HG02943 (cell line): ENCODE data around the gene KIAA0232.
"Not testable (repeated sequence)": the region's sequence is repeated elsewhere in the genome, so short reads cannot be mapped to it uniquely, and the experiment has no call there.

ENCODE experiments used
- ATAC-seq: cut with Tn5 transposase; IDR thresholded peaks from one replicate; pipeline ENCODE4 v1.9.1; 2021; ENCODE audit warnings: mild to moderate bottlenecking, low read depth, moderate library complexity; ENCODE audit not compliant: unreplicated experiment

Gene KIAA0232

GRCh38 chr4:6753891-6754290 is 28.6 kb upstream of the KIAA0232 start:
- no peak for ATAC-seq

- no peak for ATAC-seq
These were observed 27.9 kb upstream of the KIAA0232 start for GRCh38 chr4:6754481-6755087.

- no peak for ATAC-seq
These were observed 27.3 kb upstream of the KIAA0232 start for GRCh38 chr4:6755088-6755753.

GRCh38 chr4:6756345-6756744 is 26.2 kb upstream of the KIAA0232 start:
- ATAC-seq, result not testable (repeated sequence)

- ATAC-seq, result no peak
These were observed 23.8 kb upstream of the KIAA0232 start for GRCh38 chr4:6758728-6759127.

GRCh38 chr4:6760865-6761264 is 21.7 kb upstream of the KIAA0232 start:
- ATAC-seq, result no peak

- no peak for ATAC-seq
These were observed 20.6 kb upstream of the KIAA0232 start for GRCh38 chr4:6761649-6762615.

- ATAC-seq, result no peak
These were observed 19.1 kb upstream of the KIAA0232 start for GRCh38 chr4:6763330-6763851.

GRCh38 chr4:6764976-6765620 is 17.4 kb upstream of the KIAA0232 start:
- no peak for ATAC-seq

- ATAC-seq, result no peak
These were observed 16.8 kb upstream of the KIAA0232 start for GRCh38 chr4:6765703-6766102.

GRCh38 chr4:6767386-6767747 is 15.2 kb upstream of the KIAA0232 start:
- no peak for ATAC-seq

- ATAC-seq, result no peak
These were observed 14.6 kb upstream of the KIAA0232 start for GRCh38 chr4:6767748-6768538.

- no peak for ATAC-seq
These were observed 14.0 kb upstream of the KIAA0232 start for GRCh38 chr4:6768539-6768905.

- ATAC-seq, result no peak
These were observed 13.1 kb upstream of the KIAA0232 start for GRCh38 chr4:6769233-6769988.

- no peak for ATAC-seq
These were observed 12.5 kb upstream of the KIAA0232 start for GRCh38 chr4:6769989-6770420.

GRCh38 chr4:6770581-6771228 is 11.8 kb upstream of the KIAA0232 start:
- no peak for ATAC-seq

- ATAC-seq, result no peak
These were observed 11.3 kb upstream of the KIAA0232 start for GRCh38 chr4:6771229-6771671.

- ATAC-seq, result no peak
These were observed 10.2 kb upstream of the KIAA0232 start for GRCh38 chr4:6772223-6772928.
